Ishikawa (cell line): ENCODE measurements around the gene ZNF138.

ENCODE experiments used
- CEBPB ChIP-seq: IDR thresholded peaks from 2 replicates; pipeline ENCODE4 v1.6.1; 2012
- CREB1 ChIP-seq: IDR thresholded peaks from 2 replicates; pipeline ENCODE4 v1.6.1; 2012; ENCODE audit warnings: low read depth
- EGR1 ChIP-seq: IDR thresholded peaks from 2 replicates; pipeline ENCODE4 v1.6.1; 2012
- EP300 ChIP-seq: IDR thresholded peaks from 2 replicates; pipeline ENCODE4 v1.6.1; 2012; ENCODE audit warnings: borderline replicate concordance
- FOXM1 ChIP-seq: IDR thresholded peaks from 2 replicates; pipeline ENCODE4 v1.6.1; 2012; ENCODE audit warnings: low read depth, borderline replicate concordance
- NFIC ChIP-seq: IDR thresholded peaks from 2 replicates; pipeline ENCODE4 v1.6.1; 2012
- RAD21 ChIP-seq: IDR thresholded peaks from 2 replicates; pipeline ENCODE4 v1.6.1; 2012; ENCODE audit warnings: low read depth
- TAF1 ChIP-seq: IDR thresholded peaks from 2 replicates; pipeline ENCODE4 v1.6.1; 2012; ENCODE audit warnings: low read depth, mild to moderate bottlenecking
- TCF12 ChIP-seq: IDR thresholded peaks from 2 replicates; pipeline ENCODE4 v1.6.1; 2012; ENCODE audit warnings: low read depth
- TEAD4 ChIP-seq: IDR thresholded peaks from 2 replicates; pipeline ENCODE4 v1.6.1; 2012
- USF1 ChIP-seq: IDR thresholded peaks from 2 replicates; pipeline ENCODE4 v1.6.1; 2012
- YY1 ChIP-seq: IDR thresholded peaks from 2 replicates; pipeline ENCODE4 v1.6.1; 2012; ENCODE audit warnings: low read depth
- ZBTB7A ChIP-seq: IDR thresholded peaks from 2 replicates; pipeline ENCODE4 v1.6.1; 2012; ENCODE audit warnings: low read depth
- TF ChIP-seq, protein P1 (sequence below): IDR thresholded peaks from 2 replicates; pipeline ENCODE4 v1.6.1; 2012; ENCODE audit warnings: low read depth, mild to moderate bottlenecking
- TF ChIP-seq, protein P2 (sequence below): IDR thresholded peaks from 2 replicates; pipeline ENCODE4 v1.6.1; 2012

Gene ZNF138

GRCh38 chr7:64877714-64878610 lies 83.7 kb downstream of the ZNF138 start:
- TF ChIP-seq EP300 (no peak), CREB1 (no peak), USF1 (no peak), RAD21 (no peak), TCF12 (no peak), EGR1 (no peak), CEBPB (no peak), TEAD4 (no peak), FOXM1 (no peak), YY1 (no peak), ZBTB7A (no peak), NFIC (no peak), TAF1 (no peak)
- TF ChIP-seq, protein P1, sequence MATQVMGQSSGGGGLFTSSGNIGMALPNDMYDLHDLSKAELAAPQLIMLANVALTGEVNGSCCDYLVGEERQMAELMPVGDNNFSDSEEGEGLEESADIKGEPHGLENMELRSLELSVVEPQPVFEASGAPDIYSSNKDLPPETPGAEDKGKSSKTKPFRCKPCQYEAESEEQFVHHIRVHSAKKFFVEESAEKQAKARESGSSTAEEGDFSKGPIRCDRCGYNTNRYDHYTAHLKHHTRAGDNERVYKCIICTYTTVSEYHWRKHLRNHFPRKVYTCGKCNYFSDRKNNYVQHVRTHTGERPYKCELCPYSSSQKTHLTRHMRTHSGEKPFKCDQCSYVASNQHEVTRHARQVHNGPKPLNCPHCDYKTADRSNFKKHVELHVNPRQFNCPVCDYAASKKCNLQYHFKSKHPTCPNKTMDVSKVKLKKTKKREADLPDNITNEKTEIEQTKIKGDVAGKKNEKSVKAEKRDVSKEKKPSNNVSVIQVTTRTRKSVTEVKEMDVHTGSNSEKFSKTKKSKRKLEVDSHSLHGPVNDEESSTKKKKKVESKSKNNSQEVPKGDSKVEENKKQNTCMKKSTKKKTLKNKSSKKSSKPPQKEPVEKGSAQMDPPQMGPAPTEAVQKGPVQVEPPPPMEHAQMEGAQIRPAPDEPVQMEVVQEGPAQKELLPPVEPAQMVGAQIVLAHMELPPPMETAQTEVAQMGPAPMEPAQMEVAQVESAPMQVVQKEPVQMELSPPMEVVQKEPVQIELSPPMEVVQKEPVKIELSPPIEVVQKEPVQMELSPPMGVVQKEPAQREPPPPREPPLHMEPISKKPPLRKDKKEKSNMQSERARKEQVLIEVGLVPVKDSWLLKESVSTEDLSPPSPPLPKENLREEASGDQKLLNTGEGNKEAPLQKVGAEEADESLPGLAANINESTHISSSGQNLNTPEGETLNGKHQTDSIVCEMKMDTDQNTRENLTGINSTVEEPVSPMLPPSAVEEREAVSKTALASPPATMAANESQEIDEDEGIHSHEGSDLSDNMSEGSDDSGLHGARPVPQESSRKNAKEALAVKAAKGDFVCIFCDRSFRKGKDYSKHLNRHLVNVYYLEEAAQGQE, result no peak
- TF ChIP-seq, protein P2, sequence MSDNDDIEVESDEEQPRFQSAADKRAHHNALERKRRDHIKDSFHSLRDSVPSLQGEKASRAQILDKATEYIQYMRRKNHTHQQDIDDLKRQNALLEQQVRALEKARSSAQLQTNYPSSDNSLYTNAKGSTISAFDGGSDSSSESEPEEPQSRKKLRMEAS, result no peak

GRCh38 chr7:64878684-64879083 lies 84.5 kb downstream of the ZNF138 start:
- TF ChIP-seq, protein P1, result no peak
- TF ChIP-seq EGR1 (no peak), ZBTB7A (no peak), NFIC (no peak), RAD21 (no peak), TEAD4 (no peak), TCF12 (no peak)

- TF ChIP-seq TAF1 (no peak), CEBPB (no peak), EP300 (no peak), TEAD4 (no peak), YY1 (no peak), TCF12 (no peak), RAD21 (no peak), ZBTB7A (no peak), USF1 (no peak), CREB1 (no peak), FOXM1 (no peak), EGR1 (no peak), NFIC (no peak)
- TF ChIP-seq, protein P1, result no peak
- TF ChIP-seq, protein P2, result no peak
These were observed 85.0 kb downstream of the ZNF138 start for GRCh38 chr7:64879086-64879730.

DNA sequence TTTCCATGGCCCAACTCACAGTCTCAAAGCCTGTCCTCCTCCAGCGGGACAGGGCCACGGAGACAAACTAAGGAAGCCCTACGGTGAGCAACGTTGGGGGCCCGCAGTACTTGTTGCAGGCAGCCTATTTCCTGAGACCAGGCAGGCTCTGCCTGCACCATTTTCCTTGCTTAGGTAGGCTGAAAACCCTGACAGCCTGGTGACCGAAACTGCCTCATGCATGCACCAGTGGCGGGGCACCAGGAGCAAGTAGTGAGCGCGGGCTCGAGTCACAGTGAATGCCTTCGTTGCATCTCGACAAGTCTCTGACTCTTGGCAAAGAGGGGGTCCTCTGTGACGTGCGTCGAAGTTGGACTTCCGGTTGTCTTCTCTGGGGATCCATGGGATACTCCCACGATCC lies 85.6 kb downstream of the ZNF138 start:
- no peak for TF ChIP-seq USF1
- no peak for TF ChIP-seq CEBPB
- no peak for TF ChIP-seq YY1
- no peak for TF ChIP-seq TEAD4
- TF ChIP-seq TAF1, result no peak
- no peak for TF ChIP-seq CREB1
- TF ChIP-seq EP300, result no peak
- TF ChIP-seq FOXM1, result no peak
- TF ChIP-seq RAD21, result no peak
- TF ChIP-seq, protein P1, result no peak
- TF ChIP-seq, protein P2, result no peak
- TF ChIP-seq EGR1, result no peak
